ENCODE measurements around the gene SNRPA1. TPM values are rescaled to one million over a fixed set of nuclear protein-coding genes. Genes with fewer than 3 reads are reported as not detected.
A peak's percentile ranks its signal among the peaks of the same experiment; 100 is the strongest.

The SNRPA1 gene
- total RNA-seq, 2 donors from 2014 or later = 21.4 to 24.9 TPM

DNA sequence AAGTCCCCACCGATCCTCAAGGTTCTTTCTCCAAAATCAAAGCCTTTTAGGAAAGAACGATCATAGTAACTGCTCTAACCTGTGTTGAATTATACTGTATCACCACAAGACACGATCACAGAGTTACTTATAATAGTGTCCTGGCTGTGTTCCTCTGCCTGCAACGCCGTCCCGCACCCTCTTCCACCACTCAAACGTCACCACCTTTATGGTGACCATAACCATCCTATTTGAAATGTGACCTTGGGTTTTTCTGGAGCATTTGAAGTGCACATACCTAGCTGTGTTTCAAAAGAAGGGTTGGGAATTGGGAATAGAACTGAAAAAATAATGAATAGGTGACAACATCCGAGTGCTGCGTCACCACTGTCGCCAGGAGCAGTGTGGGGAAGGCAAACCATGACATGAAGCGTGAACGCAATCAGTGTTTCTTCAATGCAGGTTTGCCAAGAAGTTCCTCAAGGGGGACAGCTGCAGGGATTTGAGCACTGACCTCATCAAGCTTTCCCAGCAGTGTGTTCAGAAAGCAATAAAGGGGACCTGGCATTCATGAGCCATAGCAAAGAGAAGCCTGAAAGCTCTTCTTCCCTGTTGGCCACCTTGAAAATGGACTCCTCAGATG lies 17.0 kb downstream of the SNRPA1 start:
- Histone ChIP-seq H3K36me3 (peaks cover 57% of the 10 kb centered on the region), H3K4me3 (peak overlapping the region in 1 of 2 donors; percentile 90), H3K9me3 (no peaks in the 10 kb centered on the region), H3K27ac (peak overlapping the region; percentile 91 to 95), H3K27me3 (no peaks in the 10 kb centered on the region), H3K4me1 (peaks cover 0 to 24% of the 10 kb centered on the region in 2 donors)
- TF ChIP-seq CTCF (IDR thresholded peaks at IDR 0.05) = no peak
- no peak for DNase-seq (ENCODE audit: low spot score)

GRCh38 chr15:101277038-101277822 lies 17.8 kb downstream of the SNRPA1 start, which contains the start of gene SELENOS:
SELENOS (minus strand) TSS chr15:101277485; CDS start chr15:101277417, 68 bp downstream.
- peaks cover 57% of the 10 kb centered on the region for H3K36me3 ChIP-seq
- peak; percentile 93 for DNase-seq (ENCODE audit: low spot score)
- H3K4me1 ChIP-seq = peaks cover 0 to 25% of the 10 kb centered on the region in 2 donors
- H3K9me3 ChIP-seq = no peaks in the 10 kb centered on the region
- no peaks in the 10 kb centered on the region for H3K27me3 ChIP-seq
- H3K27ac ChIP-seq = peak within 1 kb of the TSS; percentile 91 to 95
- peak in 1 of 2 donors; percentile 11 for TF ChIP-seq CTCF (IDR thresholded peaks at IDR 0.05)
- peak within 1 kb of the TSS; percentile 85 to 90 for H3K4me3 ChIP-seq

DNA sequence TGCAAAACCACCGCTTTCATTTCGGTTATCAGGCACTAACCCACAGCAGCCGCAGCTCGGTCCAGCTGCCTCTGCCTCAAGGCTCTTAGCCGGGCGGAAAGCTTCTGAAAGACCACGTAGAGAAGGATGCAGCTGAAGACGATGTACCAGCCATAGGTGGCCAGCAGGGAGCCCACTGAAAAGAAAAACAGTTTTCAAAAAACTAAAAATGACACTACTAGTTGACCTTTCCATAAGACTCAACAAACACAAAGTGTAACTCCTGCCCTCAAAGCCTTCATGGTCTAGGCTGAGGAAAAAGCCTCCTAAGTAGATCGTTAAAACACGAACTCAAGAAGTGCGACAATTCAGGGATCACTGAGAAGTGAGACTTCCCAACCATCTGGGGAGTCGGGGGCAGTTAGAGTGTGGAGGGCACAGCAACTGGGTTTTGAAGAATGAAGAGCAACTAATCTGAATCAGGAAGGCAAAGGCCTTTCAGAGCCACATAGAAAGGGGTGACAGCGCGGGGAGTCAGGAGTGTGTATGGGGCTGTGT lies 18.5 kb downstream of the SNRPA1 start:
- no peak for TF ChIP-seq CTCF (IDR thresholded peaks at IDR 0.05)
- H3K27me3 ChIP-seq = no peaks in the 10 kb centered on the region
- H3K27ac ChIP-seq = peak overlapping the region; percentile 91 to 95
- H3K4me3 ChIP-seq = peak overlapping the region; percentile 85 to 90
- peaks cover 0 to 25% of the 10 kb centered on the region in 2 donors for H3K4me1 ChIP-seq
- H3K9me3 ChIP-seq = no peaks in the 10 kb centered on the region
- peaks cover 57% of the 10 kb centered on the region for H3K36me3 ChIP-seq
- DNase-seq (ENCODE audit: low spot score) = no peak

- DNase-seq (ENCODE audit: low spot score) = no peak
- H3K9me3 ChIP-seq = no peaks in the 10 kb centered on the region
- peaks cover 60% of the 10 kb centered on the region for H3K36me3 ChIP-seq
- peaks cover 0 to 25% of the 10 kb centered on the region in 2 donors for H3K4me1 ChIP-seq
- H3K27me3 ChIP-seq = no peaks in the 10 kb centered on the region
- no peak for TF ChIP-seq CTCF (IDR thresholded peaks at IDR 0.05)
- no peak overlapping the region for H3K4me3 ChIP-seq
- no peak overlapping the region for H3K27ac ChIP-seq
Measured at GRCh38 chr15:101275018-101275417, 20.0 kb downstream of the SNRPA1 start.

- TF ChIP-seq CTCF (IDR thresholded peaks at IDR 0.05) = no peak
- H3K9me3 ChIP-seq = no peaks in the 10 kb centered on the region
- peaks cover 0 to 30% of the 10 kb centered on the region in 2 donors for H3K4me1 ChIP-seq
- no peak overlapping the region for H3K4me3 ChIP-seq
- no peak for DNase-seq (ENCODE audit: low spot score)
- no peaks in the 10 kb centered on the region for H3K27me3 ChIP-seq
- no peak overlapping the region for H3K27ac ChIP-seq
- peaks cover 60% of the 10 kb centered on the region for H3K36me3 ChIP-seq
Measured at GRCh38 chr15:101273534-101273933, 21.5 kb downstream of the SNRPA1 start.
